ENCODE data around the gene TMEM214.

The TMEM214 gene

GRCh38 chr2:27038631-27039339 lies 6.0 kb downstream of the TMEM214 start:
- no peak overlapping the region for H3K4me3 ChIP-seq (ENCODE audit: low read depth, low read length)
- DNase-seq (ENCODE audit: low read depth) = no peak
- no peak for TF ChIP-seq CTCF (IDR thresholded peaks at IDR 0.05; ENCODE audit: low read depth, low read length, missing control alignments)

GRCh38 chr2:27039426-27039825 lies 6.7 kb downstream of the TMEM214 start:
- H3K4me3 ChIP-seq (ENCODE audit: low read depth, low read length) = no peak overlapping the region
- TF ChIP-seq CTCF (IDR thresholded peaks at IDR 0.05; ENCODE audit: low read depth, low read length, missing control alignments) = no peak
- no peak for DNase-seq (ENCODE audit: low read depth)

DNA sequence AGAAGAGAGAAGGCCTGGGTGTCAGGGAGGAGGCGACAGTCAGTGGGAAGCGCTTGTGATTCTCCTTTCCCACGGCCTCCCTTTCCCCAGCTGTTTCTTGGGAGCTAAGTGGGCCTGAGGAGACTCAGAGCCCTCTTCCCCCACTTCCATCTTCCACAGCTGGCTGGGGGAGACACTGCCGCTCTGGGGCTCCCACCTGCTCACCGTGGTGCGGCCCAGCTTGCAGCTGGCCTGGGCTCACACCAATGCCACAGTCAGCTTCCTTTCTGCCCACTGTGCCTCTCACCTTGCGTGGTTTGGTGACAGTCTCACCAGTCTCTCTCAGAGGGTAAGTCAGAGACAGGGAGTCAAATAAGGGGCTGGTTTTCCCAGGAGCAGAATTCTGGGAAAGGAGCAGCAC lies 7.1 kb downstream of the TMEM214 start:
- TF ChIP-seq CTCF (IDR thresholded peaks at IDR 0.05; ENCODE audit: low read depth, low read length, missing control alignments) = no peak
- H3K4me3 ChIP-seq (ENCODE audit: low read depth, low read length) = no peak overlapping the region
- no peak for DNase-seq (ENCODE audit: low read depth)

- no peak for TF ChIP-seq CTCF (IDR thresholded peaks at IDR 0.05; ENCODE audit: low read depth, low read length, missing control alignments)
- H3K4me3 ChIP-seq (ENCODE audit: low read depth, low read length) = no peak overlapping the region
- DNase-seq (ENCODE audit: low read depth) = no peak
Observed at GRCh38 chr2:27040282-27040681, 7.5 kb downstream of the TMEM214 start.

DNA sequence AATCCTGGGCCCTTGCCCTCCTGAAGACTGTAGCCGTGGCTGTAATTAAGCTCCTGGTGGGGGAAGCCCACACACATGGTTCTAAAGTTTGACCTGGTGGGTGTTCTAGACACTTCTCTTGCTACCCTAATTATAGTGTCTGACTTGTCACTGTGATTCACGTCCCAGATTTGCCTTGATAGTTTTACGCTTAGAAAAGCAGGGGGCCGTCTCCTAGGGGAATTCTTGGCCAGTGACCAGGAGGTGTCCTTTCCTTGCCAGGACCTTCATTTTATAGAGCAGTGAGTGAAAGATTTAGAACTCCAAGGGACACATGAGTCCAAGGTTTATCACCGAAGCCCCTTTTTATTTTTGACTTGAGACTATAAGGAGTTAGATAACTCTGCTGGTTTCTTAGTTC lies 9.0 kb downstream of the TMEM214 start:
- DNase-seq (ENCODE audit: low read depth) = no peak
- H3K4me3 ChIP-seq (ENCODE audit: low read depth, low read length) = no peak overlapping the region
- no peak for TF ChIP-seq CTCF (IDR thresholded peaks at IDR 0.05; ENCODE audit: low read depth, low read length, missing control alignments)

DNA sequence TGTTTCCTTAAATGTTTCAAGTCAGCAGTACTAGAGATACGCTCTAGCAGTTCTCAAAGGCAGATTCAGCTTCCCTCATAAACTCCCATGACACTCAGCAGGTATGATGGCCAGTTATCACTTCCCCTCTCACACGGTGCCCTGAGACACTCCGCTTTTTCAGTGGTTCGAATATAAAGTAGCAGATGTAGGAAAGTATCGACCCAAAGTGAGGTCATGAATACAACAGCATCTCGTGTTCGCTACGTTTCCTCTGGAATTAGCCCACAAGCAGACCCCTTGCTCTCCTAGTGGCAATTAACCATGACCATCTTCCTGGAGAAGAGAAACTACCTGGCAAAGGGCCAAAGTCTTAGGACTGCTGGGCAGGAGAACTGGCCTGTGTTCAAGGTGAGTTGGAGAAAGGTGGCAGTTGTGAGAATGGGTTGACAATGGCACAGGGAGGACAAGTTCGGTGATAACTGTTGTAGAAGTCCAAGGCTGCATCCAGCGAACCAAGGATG lies 9.4 kb downstream of the TMEM214 start:
- H3K4me3 ChIP-seq (ENCODE audit: low read depth, low read length) = no peak overlapping the region
- DNase-seq (ENCODE audit: low read depth) = peak; percentile 49
- no peak for TF ChIP-seq CTCF (IDR thresholded peaks at IDR 0.05; ENCODE audit: low read depth, low read length, missing control alignments)

Data from GM12864 (cell line).